Retina (tissue), 1 donor: ENCODE results near the gene FOXA3.
"Not testable (repeated sequence)": the region's sequence is repeated elsewhere in the genome, so short reads cannot be mapped to it uniquely, and the experiment has no call there.

Source experiments
- DNase-seq: peaks from one replicate; pipeline ENCODE4 v3.0.0-alpha.2; 2016

FOXA3 gene

DNA sequence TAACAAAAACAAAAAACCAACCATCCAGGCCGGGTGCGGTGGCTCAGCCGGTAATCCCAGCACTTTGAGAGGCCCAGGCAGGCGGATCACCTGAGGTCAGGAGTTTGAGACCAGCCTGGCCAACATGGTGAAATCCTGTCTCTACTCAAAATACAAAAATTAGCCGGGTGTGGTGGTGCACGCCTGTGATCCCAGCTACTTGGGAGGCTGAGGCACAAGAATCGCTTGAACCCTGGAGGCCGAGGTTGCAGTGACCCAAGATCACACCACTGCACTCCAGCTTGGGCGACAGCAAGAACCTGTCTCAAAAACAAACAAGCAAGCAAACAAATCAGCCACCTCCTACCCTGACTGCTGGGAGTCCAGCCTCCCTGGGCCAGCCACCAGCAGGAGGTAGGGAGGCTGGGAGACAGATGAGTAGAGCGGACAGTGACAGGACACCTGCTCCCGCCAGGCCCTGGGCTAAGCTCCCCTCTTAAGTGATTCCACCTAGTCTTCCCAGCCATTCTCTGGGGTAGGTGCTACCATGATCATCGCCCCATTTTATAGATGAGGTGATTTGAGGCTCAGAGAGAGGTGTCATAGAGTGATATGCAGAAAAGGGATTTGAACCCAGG lies 32.0 kb downstream of the FOXA3 start:
- DNase-seq = not testable (repeated sequence)

GRCh38 chr19:45897261-45897812 lies 33.2 kb downstream of the FOXA3 start:
- DNase-seq = no peak

GRCh38 chr19:45899253-45899652 lies 35.1 kb downstream of the FOXA3 start:
- no peak for DNase-seq

GRCh38 chr19:45899919-45900589 lies 35.9 kb downstream of the FOXA3 start:
- no peak for DNase-seq

DNA sequence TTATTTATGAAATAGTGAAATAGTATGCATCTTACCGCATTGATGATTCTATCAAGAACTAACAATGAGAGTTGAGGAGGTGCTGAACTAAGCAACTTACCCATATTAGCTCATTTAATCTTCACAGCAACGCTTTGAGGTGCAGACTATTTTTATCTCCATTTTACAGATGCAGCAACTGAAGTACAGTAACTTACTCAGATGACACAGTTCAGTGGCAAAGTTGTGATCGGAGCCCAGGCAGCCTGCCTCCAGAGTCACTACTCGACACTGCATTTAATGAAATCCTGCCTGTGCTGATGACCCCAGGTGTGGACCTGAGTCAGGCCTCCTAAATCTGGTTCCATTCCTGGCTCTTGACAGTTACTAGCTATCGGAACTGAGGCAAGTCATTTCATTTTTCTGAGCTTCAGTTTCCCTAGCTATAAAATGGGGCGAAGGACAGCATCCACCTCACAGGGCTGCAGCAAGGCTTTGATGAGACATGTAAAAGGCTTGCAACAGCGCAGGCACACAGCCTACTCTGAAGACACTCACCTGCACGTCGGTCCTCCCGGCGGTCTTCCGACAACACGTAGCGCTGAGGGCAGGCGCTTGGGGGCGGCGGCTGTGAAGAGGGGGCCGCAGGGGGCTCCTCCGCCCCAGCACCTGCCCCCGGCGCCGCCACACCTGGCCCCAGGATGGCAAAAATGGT lies 36.8 kb downstream of the FOXA3 start:
- DNase-seq = no peak

DNA sequence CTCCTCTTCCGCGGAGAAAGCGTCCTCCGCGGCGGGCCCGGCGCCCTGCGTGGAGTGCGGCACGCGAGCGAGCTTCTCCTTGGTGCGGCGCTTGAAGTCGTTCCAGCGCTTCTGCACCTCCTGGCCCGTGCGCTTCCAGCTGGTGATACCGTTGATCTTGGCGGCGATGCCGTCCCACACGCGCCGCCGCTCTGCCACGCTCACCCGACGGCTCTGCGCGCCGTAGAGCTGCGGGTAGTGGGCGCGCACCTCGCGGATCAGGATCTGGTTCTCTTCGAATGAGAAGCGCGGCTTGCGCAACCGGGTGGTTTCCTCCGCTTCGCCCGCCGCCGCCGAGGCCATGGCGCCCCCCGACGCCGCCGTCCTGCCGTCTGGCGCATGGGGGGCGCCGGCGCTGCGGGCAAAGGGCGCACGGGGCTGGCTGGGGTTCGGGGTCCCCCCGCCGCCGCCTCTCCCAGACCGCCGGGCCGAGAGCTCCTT lies 37.3 kb downstream of the FOXA3 start:
- DNase-seq = peak; percentile 55

- no peak for DNase-seq
These were observed 38.0 kb downstream of the FOXA3 start, which contains the start of gene MYPOP for GRCh38 chr19:45901912-45902650. MYPOP (minus strand) TSS chr19:45902613; CDS start chr19:45901773, 840 bp downstream.

GRCh38 chr19:45902651-45903625 lies 38.8 kb downstream of the FOXA3 start:
- DNase-seq = peak; percentile 99

- no peak for DNase-seq
These were observed 40.9 kb downstream of the FOXA3 start for GRCh38 chr19:45905011-45905410.

GRCh38 chr19:45906221-45906620 lies 42.1 kb downstream of the FOXA3 start:
- DNase-seq = no peak

DNA sequence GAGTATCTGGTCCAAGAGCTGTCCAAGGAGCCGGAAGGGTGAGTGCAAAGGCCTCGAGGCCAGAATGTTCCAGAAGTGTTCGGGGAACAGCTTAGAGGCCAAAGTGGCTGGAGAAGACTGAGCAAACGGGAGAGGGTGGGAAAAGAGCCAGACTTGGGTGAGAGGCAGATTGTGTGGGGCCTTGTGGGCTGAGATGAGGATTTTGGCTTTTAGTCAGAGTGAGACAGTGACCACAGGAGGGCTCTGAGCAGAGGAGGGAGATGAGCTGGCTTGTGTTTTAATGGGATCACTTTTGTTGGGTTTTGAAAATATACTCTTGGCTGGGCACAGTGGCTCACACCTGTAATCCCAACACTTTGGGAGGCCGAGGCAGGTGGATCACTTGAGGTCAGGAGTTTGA lies 44.8 kb downstream of the FOXA3 start:
- no peak for DNase-seq

DNA sequence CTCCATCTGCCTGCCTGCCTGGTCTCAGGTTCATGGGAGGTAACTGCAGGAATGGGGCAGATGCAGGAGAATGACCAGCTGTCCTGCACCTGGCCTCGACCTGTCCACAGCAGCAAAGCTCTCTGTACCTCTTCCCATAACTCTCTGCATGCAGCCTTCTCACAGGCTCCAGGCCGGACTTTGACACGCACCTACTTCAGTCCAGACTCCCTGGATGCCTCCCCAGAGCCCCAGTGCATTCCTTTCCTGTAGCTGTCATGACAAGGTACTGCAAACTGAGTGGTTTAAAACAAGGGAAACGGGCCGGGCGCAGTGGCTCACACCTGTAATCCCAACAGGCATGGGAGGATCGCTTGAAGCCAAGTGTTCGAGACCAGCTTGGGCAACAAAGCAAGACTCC lies 47.2 kb downstream of the FOXA3 start:
- no peak for DNase-seq

DNA sequence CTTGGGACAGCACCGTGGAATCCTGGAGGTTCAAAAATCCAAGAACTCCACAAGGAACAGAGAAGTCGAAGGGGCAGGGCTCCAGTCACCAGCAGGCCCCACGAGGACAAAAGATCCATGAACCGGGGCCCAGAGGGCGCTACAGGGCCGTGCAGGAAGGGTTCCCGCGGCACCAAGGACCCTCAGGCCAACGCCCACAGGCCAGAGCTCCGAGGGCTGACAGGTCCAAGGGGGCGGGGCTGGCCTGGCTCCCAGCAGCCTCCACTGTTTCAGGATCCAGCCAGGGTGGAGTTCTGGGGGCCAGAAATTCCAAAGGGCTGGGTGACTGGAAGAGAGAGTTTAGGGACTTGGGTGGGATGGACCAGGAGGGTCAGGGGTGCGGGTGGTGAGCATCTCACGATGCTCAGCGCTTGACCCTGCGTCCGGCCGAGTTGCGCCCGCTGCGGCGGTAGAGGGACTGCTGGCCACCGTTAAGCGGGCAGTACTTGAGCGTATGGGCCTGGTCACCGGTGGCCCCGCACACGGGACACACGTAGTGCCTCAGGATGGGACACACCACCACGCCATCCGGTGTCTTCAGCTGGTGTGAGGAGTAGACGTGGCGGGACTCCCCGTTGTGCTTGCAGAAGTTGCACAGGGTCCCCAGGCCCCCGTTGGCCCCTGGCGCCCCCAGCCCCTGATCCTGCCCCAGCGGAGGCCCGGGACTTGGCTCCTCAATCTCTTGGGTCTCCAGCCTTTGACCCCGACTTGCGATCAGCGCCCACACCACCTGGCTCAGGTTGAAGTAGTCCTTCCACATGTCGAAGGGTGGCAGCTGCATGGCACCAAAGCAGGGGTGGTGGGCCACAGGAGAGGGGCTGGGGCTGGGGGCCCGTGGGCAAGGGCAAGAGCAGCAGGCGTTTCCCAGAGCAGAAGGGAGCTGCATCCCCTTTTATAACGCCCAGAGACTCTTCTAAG lies 50.0 kb downstream of the FOXA3 start, which contains the start of gene NANOS2:
Gene NANOS2, minus strand, starts transcription at position 905 of the 957 bp plus-strand sequence. Its CDS starts 85 bp downstream, at position 820.
- DNase-seq = peak; percentile 65

DNA sequence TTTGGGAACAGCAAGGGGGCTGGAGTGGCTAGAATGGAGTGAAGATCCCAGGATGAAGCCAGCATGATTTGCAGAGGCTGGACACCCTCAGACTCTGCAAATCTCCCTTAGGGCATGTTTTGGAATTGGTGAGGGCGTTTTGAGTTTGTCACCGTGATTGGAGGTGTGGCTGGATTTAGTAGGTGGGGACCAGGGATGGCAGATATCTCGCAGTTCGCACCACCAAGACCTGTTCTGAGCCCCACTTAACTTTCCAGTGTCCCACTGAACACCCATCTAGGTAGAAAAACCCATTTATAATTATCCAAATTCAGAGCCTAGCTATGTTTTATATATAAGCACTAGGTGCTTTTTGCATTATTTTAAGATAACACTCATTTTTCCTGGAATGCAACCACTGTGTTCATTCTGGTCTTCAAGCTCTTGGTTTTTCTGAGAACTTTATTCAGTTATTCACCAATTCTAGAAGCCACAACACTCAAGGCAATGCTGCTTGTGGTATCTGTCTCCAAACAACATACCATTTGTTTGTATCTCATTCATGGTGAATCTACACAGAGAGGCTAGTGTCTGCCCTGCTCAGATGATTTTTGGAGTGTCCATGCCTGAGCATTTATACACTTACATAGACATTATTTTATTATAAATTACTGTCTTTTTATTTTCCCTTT lies 53.4 kb downstream of the FOXA3 start:
- DNase-seq = no peak

DNA sequence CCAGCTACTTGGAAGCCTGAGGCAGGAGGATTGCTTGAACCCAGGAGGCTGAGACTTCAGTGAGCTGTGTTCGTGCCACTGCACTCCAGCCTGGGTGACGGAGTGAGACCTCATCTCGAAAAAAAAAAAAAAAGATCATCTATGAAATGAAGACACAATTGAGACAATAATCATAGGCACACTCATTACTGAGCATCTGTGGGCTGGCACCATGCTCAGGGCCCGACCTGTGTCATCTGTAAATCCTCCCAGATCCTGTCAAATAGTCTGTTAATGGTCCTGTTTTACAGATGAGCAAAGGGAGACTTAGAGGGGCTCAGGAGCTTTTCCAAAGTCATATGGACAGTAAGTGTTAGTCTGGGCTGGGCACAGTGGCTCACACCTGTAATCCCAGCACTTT lies 54.6 kb downstream of the FOXA3 start:
- DNase-seq = no peak

- peak; percentile 53 for DNase-seq
These were observed 55.6 kb downstream of the FOXA3 start for GRCh38 chr19:45919678-45920077.

GRCh38 chr19:45920458-45920857 lies 56.3 kb downstream of the FOXA3 start:
- no peak for DNase-seq

- no peak for DNase-seq
These were observed 58.2 kb downstream of the FOXA3 start for GRCh38 chr19:45922281-45922680.
